Heart left ventricle (tissue), 13 donors: Measurements from ENCODE around the gene TGFB1.

Experiments used
- CTCF ChIP-seq, 12 donors: fragments of 200-600 bp; sonication (generic) in 4 of 12; IDR thresholded peaks; one replicate each; pipeline versions ENCODE4 v1.5.0 to v1.8.0; 2018 to 2022; ENCODE audit warnings: antibody characterized with exemption in 12 of 12, mild to moderate bottlenecking in 5 of 12
- POLR2A ChIP-seq, 2 donors: fragments of 450-650 bp; IDR thresholded peaks; one replicate each; pipeline ENCODE4 v1.6.1; 2017; ENCODE audit warnings: antibody characterized with exemption in 2 of 2, mild to moderate bottlenecking in 2 of 2, moderate library complexity in 2 of 2
- donor health status: ischemic (EF 13 %, LVEDD 7.1; RV severe dilation, severe dysfunction).
- donor health status: DM: no; HTN: yes; CAD: no.
- donor health status: DM: no; HTN: no; CAD: no.
- donor health status: ischemic (EF 25% LVEDD 6.9; RV normal size, moderate dysfunction).
- donor health status: ischemic (EF 25% LVEDD 5.7; RV mildly dilated, moderate dysfunction).
- donor health status: ischemic (EF 35%, LVEDD 5.7; RV mildly dilated, moderate dysfunction).
- donor health status: nonischemic (EF 11% LVEDD 7.7; RV severe dilation, severe dysfunction).
- donor health status: DM: yes; HTN: yes; CAD: no.
- donor health status: PGD.
- donor health status: ischemic (EF 29% LVEDD 5.4; RV normal size, mild dysfunction).
- donor health status: nonischemic (EF 23%, LVEDD 6.1; RV moderate dilation, normal function).

- TF ChIP-seq CTCF (IDR thresholded peaks at IDR 0.05) (no peak), POLR2A (IDR thresholded peaks at IDR 0.05) (no peak)
Observed at GRCh38 chr19:41391618-41392017, 37.9 kb upstream of the TGFB1 start.
